Fibroblast of skin of right quadriceps (primary cell): ENCODE data around the gene GALNT14.

Experiments used
- DNase-seq: peaks from one replicate; pipeline ENCODE4 v3.0.0-alpha.2; 2013

The GALNT14 gene

GRCh38 chr2:31083234-31083993 lies 54.8 kb downstream of the GALNT14 start:
- no peak for DNase-seq

- DNase-seq = no peak
Measured at GRCh38 chr2:31082002-31082401, 56.2 kb downstream of the GALNT14 start.

GRCh38 chr2:31081492-31081891 lies 56.7 kb downstream of the GALNT14 start:
- DNase-seq = peak; percentile 21

- no peak for DNase-seq
Measured at GRCh38 chr2:31080361-31080760, 57.9 kb downstream of the GALNT14 start.

- DNase-seq = no peak
Measured at GRCh38 chr2:31079665-31080064, 58.6 kb downstream of the GALNT14 start.

GRCh38 chr2:31078579-31079105 lies 59.6 kb downstream of the GALNT14 start:
- DNase-seq = peak; percentile 25

- no peak for DNase-seq
Measured at GRCh38 chr2:31078011-31078410, 60.2 kb downstream of the GALNT14 start.

GRCh38 chr2:31075941-31076590 lies 62.2 kb downstream of the GALNT14 start:
- peak; percentile 62 for DNase-seq

GRCh38 chr2:31075431-31075830 lies 62.8 kb downstream of the GALNT14 start:
- no peak for DNase-seq

- no peak for DNase-seq
Measured at GRCh38 chr2:31071741-31072140, 66.5 kb downstream of the GALNT14 start.

- no peak for DNase-seq
Measured at GRCh38 chr2:31070339-31071125, 67.7 kb downstream of the GALNT14 start.

GRCh38 chr2:31069643-31070325 lies 68.5 kb downstream of the GALNT14 start:
- no peak for DNase-seq

GRCh38 chr2:31067259-31067658 lies 71.0 kb downstream of the GALNT14 start:
- no peak for DNase-seq

- no peak for DNase-seq
Measured at GRCh38 chr2:31066551-31066950, 71.7 kb downstream of the GALNT14 start.

GRCh38 chr2:31066086-31066485 lies 72.2 kb downstream of the GALNT14 start:
- no peak for DNase-seq

- no peak for DNase-seq
Measured at GRCh38 chr2:31065356-31065755, 72.9 kb downstream of the GALNT14 start.

GRCh38 chr2:31060397-31060796 lies 77.8 kb downstream of the GALNT14 start:
- DNase-seq = no peak

GRCh38 chr2:31058096-31059035 lies 79.9 kb downstream of the GALNT14 start:
- no peak for DNase-seq

GRCh38 chr2:31057691-31058090 lies 80.5 kb downstream of the GALNT14 start:
- DNase-seq = no peak

GRCh38 chr2:31055938-31056337 lies 82.3 kb downstream of the GALNT14 start:
- DNase-seq = no peak

- no peak for DNase-seq
Measured at GRCh38 chr2:31054842-31055388, 83.3 kb downstream of the GALNT14 start.
